Lower leg skin (tissue), 3 donors: ENCODE data around the gene TENM4.

Experiments
- POLR2A ChIP-seq, 2 donors: fragments of 450-650 bp; IDR thresholded peaks; one replicate each; pipeline ENCODE4 v1.6.1; 2016 to 2017; ENCODE audit warnings: antibody characterized with exemption in 2 of 2, mild to moderate bottlenecking in 1 of 2, moderate library complexity in 1 of 2
- TF ChIP-seq, protein P1 (sequence below), 3 donors: fragments of 450-650 bp; IDR thresholded peaks; one replicate each; pipeline ENCODE4 v1.5.1; 2016; ENCODE audit warnings: antibody characterized with exemption in 3 of 3, mild to moderate bottlenecking in 3 of 3, moderate library complexity in 2 of 3

DNA sequence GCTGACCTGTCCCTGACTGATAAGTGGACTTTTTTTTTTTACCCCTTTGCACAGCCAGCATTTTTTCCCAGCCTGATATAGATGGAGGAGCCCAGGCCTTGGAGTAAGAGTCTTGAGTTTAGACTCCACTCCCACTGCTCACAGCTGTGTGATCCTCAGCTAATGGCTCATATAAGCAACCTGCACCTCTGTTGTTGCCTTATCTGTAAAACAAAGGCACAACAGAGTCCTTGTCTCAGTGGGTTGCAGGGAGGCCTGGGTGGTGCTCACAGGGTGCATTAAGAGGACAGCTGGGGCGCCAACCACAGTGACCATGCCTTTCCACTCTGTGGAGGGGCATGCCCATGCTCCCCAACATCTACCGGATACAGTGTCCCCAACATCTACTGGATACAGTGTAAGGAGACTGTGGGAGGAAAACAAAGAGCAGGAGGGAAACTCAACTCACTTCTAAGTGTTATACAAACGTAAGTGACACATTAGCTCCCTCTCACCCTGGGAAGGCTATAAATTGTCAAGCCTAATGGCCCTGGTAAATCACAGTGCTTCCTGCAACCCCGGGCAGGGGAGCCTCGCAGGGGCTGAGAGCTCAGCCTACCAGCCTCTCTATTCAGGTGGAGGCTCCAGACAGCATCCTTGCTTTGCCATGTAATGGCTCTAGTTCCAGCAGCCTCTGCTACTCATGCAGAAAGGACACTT, 109.5 kb downstream of the TENM4 start:
- TF ChIP-seq, protein P1, sequence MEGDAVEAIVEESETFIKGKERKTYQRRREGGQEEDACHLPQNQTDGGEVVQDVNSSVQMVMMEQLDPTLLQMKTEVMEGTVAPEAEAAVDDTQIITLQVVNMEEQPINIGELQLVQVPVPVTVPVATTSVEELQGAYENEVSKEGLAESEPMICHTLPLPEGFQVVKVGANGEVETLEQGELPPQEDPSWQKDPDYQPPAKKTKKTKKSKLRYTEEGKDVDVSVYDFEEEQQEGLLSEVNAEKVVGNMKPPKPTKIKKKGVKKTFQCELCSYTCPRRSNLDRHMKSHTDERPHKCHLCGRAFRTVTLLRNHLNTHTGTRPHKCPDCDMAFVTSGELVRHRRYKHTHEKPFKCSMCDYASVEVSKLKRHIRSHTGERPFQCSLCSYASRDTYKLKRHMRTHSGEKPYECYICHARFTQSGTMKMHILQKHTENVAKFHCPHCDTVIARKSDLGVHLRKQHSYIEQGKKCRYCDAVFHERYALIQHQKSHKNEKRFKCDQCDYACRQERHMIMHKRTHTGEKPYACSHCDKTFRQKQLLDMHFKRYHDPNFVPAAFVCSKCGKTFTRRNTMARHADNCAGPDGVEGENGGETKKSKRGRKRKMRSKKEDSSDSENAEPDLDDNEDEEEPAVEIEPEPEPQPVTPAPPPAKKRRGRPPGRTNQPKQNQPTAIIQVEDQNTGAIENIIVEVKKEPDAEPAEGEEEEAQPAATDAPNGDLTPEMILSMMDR (IDR thresholded peaks at IDR 0.05), result no peak
- no peak for TF ChIP-seq POLR2A (IDR thresholded peaks at IDR 0.05)
